Measurements from ENCODE around the gene CARS1.

GRCh38 chr11:3026803-3027202, 30.4 kb downstream of the CARS1 start:
- TF ChIP-seq CTCF (IDR thresholded peaks at IDR 0.05), result no peak
- TF ChIP-seq EZH2phosphoT487 (IDR thresholded peaks at IDR 0.05), result no peak

All from neural progenitor cell (in vitro differentiated cells).